Colon (tissue), 2 donors: ENCODE results near the gene LMOD1.
"Not testable (repeated sequence)": the region's sequence is repeated elsewhere in the genome, so short reads cannot be mapped to it uniquely, and the experiment has no call there.

Experiments
- FAIRE-seq: peaks from 2 replicates; lab custom pipeline; 2012; peaks lifted over from hg19 to GRCh38; lab: Jason Lieb, UNC
- donor health status: control.
- donor health status: control.

The LMOD1 gene

GRCh38 chr1:201945863-201946223 lies 505 bp downstream of the LMOD1 start:
- FAIRE-seq = no peak

- no peak for FAIRE-seq
Measured at GRCh38 chr1:201945157-201945556, 1.2 kb downstream of the LMOD1 start.

GRCh38 chr1:201944639-201945038 lies 1.7 kb downstream of the LMOD1 start:
- FAIRE-seq = no peak

GRCh38 chr1:201944002-201944401 lies 2.3 kb downstream of the LMOD1 start:
- FAIRE-seq = no peak

- no peak for FAIRE-seq
Measured at GRCh38 chr1:201942129-201942495, 4.2 kb downstream of the LMOD1 start.

- FAIRE-seq = no peak
Measured at GRCh38 chr1:201941420-201942128, 4.8 kb downstream of the LMOD1 start.

GRCh38 chr1:201940316-201940715 lies 6.0 kb downstream of the LMOD1 start:
- not testable (repeated sequence) for FAIRE-seq

- FAIRE-seq = no peak
Measured at GRCh38 chr1:201939574-201939973, 6.8 kb downstream of the LMOD1 start.

GRCh38 chr1:201939148-201939547 lies 7.2 kb downstream of the LMOD1 start:
- no peak for FAIRE-seq

- FAIRE-seq = no peak
Measured at GRCh38 chr1:201938440-201939035, 7.8 kb downstream of the LMOD1 start.

- no peak for FAIRE-seq
Measured at GRCh38 chr1:201937624-201938213, 8.6 kb downstream of the LMOD1 start.

- FAIRE-seq = no peak
Measured at GRCh38 chr1:201933840-201934430, 12.4 kb downstream of the LMOD1 start.

- no peak for FAIRE-seq
Measured at GRCh38 chr1:201930803-201931202, 15.5 kb downstream of the LMOD1 start.

- FAIRE-seq = no peak
Measured at GRCh38 chr1:201930137-201930536, 16.2 kb downstream of the LMOD1 start.

GRCh38 chr1:201928266-201928665 lies 18.1 kb downstream of the LMOD1 start:
- FAIRE-seq = no peak

GRCh38 chr1:201925981-201926645 lies 20.2 kb downstream of the LMOD1 start:
- no peak for FAIRE-seq

- FAIRE-seq = no peak
Measured at GRCh38 chr1:201925301-201925567, 21.1 kb downstream of the LMOD1 start.

GRCh38 chr1:201921952-201922558 lies 24.3 kb downstream of the LMOD1 start:
- no peak for FAIRE-seq

GRCh38 chr1:201918343-201918742 lies 28.0 kb downstream of the LMOD1 start:
- FAIRE-seq = no peak

GRCh38 chr1:201917362-201918033 lies 28.9 kb downstream of the LMOD1 start:
- FAIRE-seq = no peak

GRCh38 chr1:201916649-201917249 lies 29.6 kb downstream of the LMOD1 start:
- FAIRE-seq = no peak
